ENCODE measurements around the gene SLIT3. TPM values are rescaled to one million over a fixed set of nuclear protein-coding genes. Genes with fewer than 3 reads are reported as not detected.

The SLIT3 gene
- total RNA-seq, 1 experiment from 2014 or later = 0.10 TPM

DNA sequence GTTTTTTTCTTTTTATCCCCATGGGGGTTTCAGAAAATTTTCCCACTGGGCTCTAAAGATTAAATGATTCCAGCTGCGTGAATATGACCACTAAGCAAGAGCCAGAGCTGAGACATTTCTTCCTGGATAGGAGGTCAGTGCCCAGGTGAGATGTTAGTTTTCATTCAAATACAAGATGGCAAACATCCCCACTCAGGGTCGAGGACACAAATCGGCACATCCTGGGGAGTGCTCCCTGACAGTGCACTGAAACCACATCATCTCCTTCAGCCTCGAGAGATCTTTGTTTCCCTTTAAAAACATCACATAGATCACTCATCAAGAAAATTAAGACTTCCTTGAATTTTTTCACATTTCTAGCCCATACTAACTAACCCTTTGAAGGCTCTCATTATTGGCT, 448.6 kb downstream of the SLIT3 start:
- CTCF ChIA-PET = no interaction called here
- no peaks in the 10 kb centered on the region for H3K4me1 ChIP-seq (ENCODE audit: control insufficient read depth in 1 of 2, insufficient read depth in 2 of 2, low read length in 2 of 2)
- peaks cover 82% of the 10 kb centered on the region for H3K27me3 ChIP-seq (ENCODE audit: insufficient read depth, low read length)
- no peaks in the 10 kb centered on the region for H4K20me1 ChIP-seq (ENCODE audit: insufficient read depth)
- no peaks in the 10 kb centered on the region for H3K9me3 ChIP-seq (ENCODE audit: control insufficient read depth in 1 of 2, insufficient read depth in 1 of 2, low read depth in 1 of 2, low read length in 2 of 2)
- DNase-seq (ENCODE audit: low read depth, low spot score) (no peak), ATAC-seq (no peak)
- RAD21 ChIA-PET (ENCODE audit: low non-redundant PET in 1 of 2, low total read pairs in 2 of 2, uncharacterized antibody in 2 of 2, unreplicated experiment in 2 of 2) = no interaction called here
- no peak overlapping the region for H3K4me3 ChIP-seq (replicated peaks in 1 of 2; ENCODE audit: low read depth in 1 of 2, low read length in 2 of 2)
- no peaks in the 10 kb centered on the region for H3K79me2 ChIP-seq (ENCODE audit: insufficient read depth, low read length)
- no peaks in the 10 kb centered on the region for H3K9me2 ChIP-seq (ENCODE audit: insufficient read depth)
- H3K9ac ChIP-seq (ENCODE audit: low read length) = no peak overlapping the region
- no peak for TF ChIP-seq POLR2AphosphoS5 (IDR thresholded peaks at IDR 0.05; ENCODE audit: low read depth, low read length)
- no peak for TF ChIP-seq EZH2phosphoT487 (IDR thresholded peaks at IDR 0.05; ENCODE audit: borderline replicate concordance)
- TF ChIP-seq ATF3 (IDR thresholded peaks at IDR 0.05) = no peak
- TF ChIP-seq, protein P1, sequence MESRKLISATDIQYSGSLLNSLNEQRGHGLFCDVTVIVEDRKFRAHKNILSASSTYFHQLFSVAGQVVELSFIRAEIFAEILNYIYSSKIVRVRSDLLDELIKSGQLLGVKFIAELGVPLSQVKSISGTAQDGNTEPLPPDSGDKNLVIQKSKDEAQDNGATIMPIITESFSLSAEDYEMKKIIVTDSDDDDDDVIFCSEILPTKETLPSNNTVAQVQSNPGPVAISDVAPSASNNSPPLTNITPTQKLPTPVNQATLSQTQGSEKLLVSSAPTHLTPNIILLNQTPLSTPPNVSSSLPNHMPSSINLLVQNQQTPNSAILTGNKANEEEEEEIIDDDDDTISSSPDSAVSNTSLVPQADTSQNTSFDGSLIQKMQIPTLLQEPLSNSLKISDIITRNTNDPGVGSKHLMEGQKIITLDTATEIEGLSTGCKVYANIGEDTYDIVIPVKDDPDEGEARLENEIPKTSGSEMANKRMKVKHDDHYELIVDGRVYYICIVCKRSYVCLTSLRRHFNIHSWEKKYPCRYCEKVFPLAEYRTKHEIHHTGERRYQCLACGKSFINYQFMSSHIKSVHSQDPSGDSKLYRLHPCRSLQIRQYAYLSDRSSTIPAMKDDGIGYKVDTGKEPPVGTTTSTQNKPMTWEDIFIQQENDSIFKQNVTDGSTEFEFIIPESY (IDR thresholded peaks at IDR 0.05; ENCODE audit: extremely low read depth, insufficient replicate concordance, low read length) = no peak
- TF ChIP-seq POLR2A (IDR thresholded peaks at IDR 0.05; ENCODE audit: borderline replicate concordance, extremely low read depth, insufficient read depth, insufficient read length) = no peak
- no peak for TF ChIP-seq EGR1 (IDR thresholded peaks at IDR 0.05; ENCODE audit: low read depth)
- TF ChIP-seq ZNF274 (IDR thresholded peaks at IDR 0.05; ENCODE audit: low read depth, low read length) = no peak
- H2AFZ ChIP-seq (ENCODE audit: low read depth, low read length, poor library complexity, severe bottlenecking) = no peak overlapping the region
- no TSS peak for BruUV-seq (replicated peaks)
- H3K4me2 ChIP-seq (ENCODE audit: low read length) = no peak overlapping the region
- POLR2A ChIA-PET = no interaction called here
- intact Hi-C loops (cut with micrococcal nuclease) = no loop called here
- H3K36me3 ChIP-seq (ENCODE audit: control insufficient read depth in 1 of 2, insufficient read depth in 2 of 2, low read length in 2 of 2) = no peaks in the 10 kb centered on the region
- H3K27ac ChIP-seq (ENCODE audit: low read depth, low read length) = no peak overlapping the region

DNA sequence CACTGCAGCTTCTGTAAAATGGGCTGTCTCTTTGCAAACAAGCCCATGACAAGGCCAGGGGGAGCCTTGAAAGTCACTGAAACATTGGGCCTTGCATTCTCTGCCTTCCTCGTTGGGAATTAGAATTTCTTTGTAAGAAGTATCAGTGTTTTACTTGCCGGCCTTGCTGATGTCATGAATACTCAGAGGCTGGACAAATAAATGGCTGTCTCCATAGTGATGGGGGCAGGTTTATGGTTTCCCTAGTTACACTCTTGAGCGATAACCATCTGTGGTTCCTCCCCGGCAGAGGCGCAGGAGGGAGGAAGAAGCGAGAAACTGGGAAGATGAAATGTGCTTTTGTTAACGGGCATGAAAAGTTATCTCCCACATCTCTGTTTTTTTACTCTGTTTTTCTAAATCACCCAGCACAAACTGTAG, 449.0 kb downstream of the SLIT3 start:
- Histone ChIP-seq H2AFZ (ENCODE audit: low read depth, low read length, poor library complexity, severe bottlenecking) (no peak overlapping the region), H3K36me3 (ENCODE audit: control insufficient read depth in 1 of 2, insufficient read depth in 2 of 2, low read length in 2 of 2) (no peaks in the 10 kb centered on the region), H3K4me2 (ENCODE audit: low read length) (no peak overlapping the region), H3K27ac (ENCODE audit: low read depth, low read length) (no peak overlapping the region), H4K20me1 (ENCODE audit: insufficient read depth) (no peaks in the 10 kb centered on the region), H3K9me3 (ENCODE audit: control insufficient read depth in 1 of 2, insufficient read depth in 1 of 2, low read depth in 1 of 2, low read length in 2 of 2) (no peaks in the 10 kb centered on the region), H3K9ac (ENCODE audit: low read length) (no peak overlapping the region), H3K4me3 (replicated peaks in 1 of 2; ENCODE audit: low read depth in 1 of 2, low read length in 2 of 2) (no peak overlapping the region), H3K27me3 (ENCODE audit: insufficient read depth, low read length) (peaks cover 86% of the 10 kb centered on the region), H3K79me2 (ENCODE audit: insufficient read depth, low read length) (no peaks in the 10 kb centered on the region), H3K9me2 (ENCODE audit: insufficient read depth) (no peaks in the 10 kb centered on the region), H3K4me1 (ENCODE audit: control insufficient read depth in 1 of 2, insufficient read depth in 2 of 2, low read length in 2 of 2) (no peaks in the 10 kb centered on the region)
- ATAC-seq = no peak
- ChIA-PET RAD21 (ENCODE audit: low non-redundant PET in 1 of 2, low total read pairs in 2 of 2, uncharacterized antibody in 2 of 2, unreplicated experiment in 2 of 2) (no interaction called here), POLR2A (no interaction called here), CTCF (no interaction called here)
- no peak for DNase-seq (ENCODE audit: low read depth, low spot score)
- intact Hi-C loops (cut with micrococcal nuclease) = loop anchor here (1.0 kb wide), 1 partner anchor 21 kb away; no protein-coding TSS in a partner anchor
- BruUV-seq (replicated peaks) = no TSS peak
- TF ChIP-seq REST (IDR thresholded peaks at IDR 0.05; ENCODE audit: low read depth) = no peak
- TF ChIP-seq SP1 (IDR thresholded peaks at IDR 0.05; ENCODE audit: low read depth) = no peak
- TF ChIP-seq ELF1 (IDR thresholded peaks at IDR 0.05; ENCODE audit: borderline replicate concordance, low read depth) = no peak
- no peak for TF ChIP-seq EGR1 (IDR thresholded peaks at IDR 0.05; ENCODE audit: low read depth)
- no peak for TF ChIP-seq CEBPB (IDR thresholded peaks at IDR 0.05; ENCODE audit: low read depth)
- TF ChIP-seq POLR2A (IDR thresholded peaks at IDR 0.05; ENCODE audit: borderline replicate concordance, extremely low read depth, insufficient read depth, insufficient read length) = no peak
- TF ChIP-seq ATF3 (IDR thresholded peaks at IDR 0.05) = no peak
- TF ChIP-seq EZH2 (IDR thresholded peaks at IDR 0.05) = no peak

Data from HCT116 (cell line).